GM23338 (cell line): ENCODE data around the gene AKR7A3. TPM values are rescaled to one million over a fixed set of nuclear protein-coding genes. Genes with fewer than 3 reads are reported as not detected.

Experiments
- ATAC-seq: fragments of 200-7000 bp; cut with Tn5 transposase; 3 replicates; pipeline ENCODE4 v1.9.1; 2020
- DNase-seq: peaks from one replicate; pipeline ENCODE4 v3.0.0-alpha.2; 2015; ENCODE audit warnings: low spot score
- H2AFZ ChIP-seq: fragments of 200-600 bp; sonication (generic); 2 replicates; pipeline ENCODE4 v1.8.0; 2016; ENCODE audit warnings: antibody characterized with exemption, mild to moderate bottlenecking, moderate library complexity
- H3F3A ChIP-seq: fragments of 200-600 bp; sonication (generic); replicated peaks from 2 replicates; pipeline ENCODE4 v1.8.0; 2017; ENCODE audit warnings: antibody characterized with exemption, mixed run types, low read depth
- H3K27ac ChIP-seq: fragments of 200-600 bp; sonication (generic); 2 replicates; pipeline ENCODE4 v1.6.1; 2016; ENCODE audit warnings: low read depth
- H3K27me3 ChIP-seq: fragments of 200-600 bp; sonication (generic); 2 replicates; pipeline ENCODE4 v1.8.0; 2016; ENCODE audit warnings: mild to moderate bottlenecking, mixed run types, moderate library complexity; ENCODE audit not compliant: insufficient read depth
- H3K36me3 ChIP-seq: fragments of 200-600 bp; sonication (generic); 2 replicates; pipeline ENCODE4 v1.8.0; 2016; ENCODE audit warnings: mild to moderate bottlenecking; ENCODE audit not compliant: insufficient read depth
- H3K4me1 ChIP-seq: fragments of 200-600 bp; sonication (generic); 2 replicates; pipeline ENCODE4 v1.8.0; 2016; ENCODE audit warnings: mild to moderate bottlenecking, moderate library complexity; ENCODE audit not compliant: insufficient read depth
- H3K4me2 ChIP-seq: fragments of 200-600 bp; sonication (generic); 2 replicates; pipeline ENCODE4 v1.7.1; 2017; ENCODE audit warnings: mixed run types
- H3K4me3 ChIP-seq: fragments of 200-600 bp; sonication (generic); 2 replicates; pipeline ENCODE4 v1.6.1; 2016; ENCODE audit warnings: mixed run types
- H3K79me2 ChIP-seq: fragments of 200-600 bp; sonication (generic); replicated peaks from 2 replicates; pipeline ENCODE4 v1.8.0; 2017; ENCODE audit warnings: mild to moderate bottlenecking; ENCODE audit not compliant: insufficient read depth
- H3K9me2 ChIP-seq: fragments of 200-600 bp; sonication (generic); 2 replicates; pipeline ENCODE4 v1.8.0; 2017; ENCODE audit not compliant: insufficient read depth
- H4K20me1 ChIP-seq: fragments of 200-600 bp; sonication (generic); replicated peaks from 2 replicates; pipeline ENCODE4 v1.8.0; 2017; ENCODE audit warnings: mild to moderate bottlenecking; ENCODE audit not compliant: insufficient read depth
- H3K27ac Mint-ChIP-seq: 2 replicates; pipeline ENCODE4 v1.8.0; 2020; ENCODE audit warnings: inconsistent platforms, mild to moderate bottlenecking, moderate library complexity, mixed read lengths
- H3K27me3 Mint-ChIP-seq: 3 replicates; pipeline ENCODE4 v1.8.0; 2022; ENCODE audit warnings: low read depth, mild to moderate bottlenecking, moderate library complexity, mixed read lengths, inconsistent platforms; ENCODE audit not compliant: insufficient read depth, poor library complexity
- H3K36me3 Mint-ChIP-seq: 3 replicates; pipeline ENCODE4 v1.8.0; 2021; ENCODE audit warnings: low read depth, mild to moderate bottlenecking, inconsistent platforms, moderate library complexity, mixed read lengths
- H3K4me1 Mint-ChIP-seq: 3 replicates; pipeline ENCODE4 v1.8.0; 2020; ENCODE audit warnings: mild to moderate bottlenecking, inconsistent platforms, mixed read lengths
- H3K4me3 Mint-ChIP-seq: 3 replicates; pipeline ENCODE4 v1.8.0; 2021; ENCODE audit warnings: moderate library complexity, mild to moderate bottlenecking, inconsistent platforms, mixed read lengths
- H3K9me3 Mint-ChIP-seq: 3 replicates; pipeline ENCODE4 v1.8.0; 2020; ENCODE audit warnings: moderate library complexity, mild to moderate bottlenecking, inconsistent platforms, mixed read lengths
- CREB1 ChIP-seq: fragments of 250-450 bp; sonication (Bioruptor Pico); IDR thresholded peaks from 2 replicates; pipeline ENCODE4 v1.5.0; 2020; ENCODE audit warnings: low read depth, mild to moderate bottlenecking, moderate library complexity
- CTCF ChIP-seq, 2 experiments: fragments of 200-600 bp in 1 of 2; sonication (generic) in 1 of 2; conservative IDR thresholded peaks; 2 replicates each; pipeline versions ENCODE4 v1.5.1 to v1.6.1; 2016 to 2017; ENCODE audit warnings: antibody characterized with exemption in 2 of 2, low read depth in 2 of 2, mild to moderate bottlenecking in 2 of 2, moderate library complexity in 1 of 2
- ETS1 ChIP-seq: IDR thresholded peaks from 2 replicates; pipeline ENCODE4 v1.6.1; 2016; ENCODE audit warnings: antibody characterized with exemption
- EZH2 ChIP-seq: fragments of 200-600 bp; sonication (generic); IDR thresholded peaks from one replicate; pipeline ENCODE4 v1.8.0; 2017; ENCODE audit warnings: antibody characterized with exemption, mild to moderate bottlenecking, low read depth; ENCODE audit not compliant: unreplicated experiment
- EZH2phosphoT487 ChIP-seq: fragments of 200-600 bp; sonication (generic); IDR thresholded peaks from one replicate; pipeline ENCODE4 v1.8.1; 2018; ENCODE audit warnings: antibody characterized with exemption; ENCODE audit not compliant: unreplicated experiment
- NANOG ChIP-seq: IDR thresholded peaks from 2 replicates; pipeline ENCODE4 v1.6.1; 2016; ENCODE audit warnings: antibody characterized with exemption, borderline replicate concordance
- POLR2AphosphoS5 ChIP-seq: IDR thresholded peaks from 2 replicates; pipeline ENCODE4 v1.6.1; 2016; ENCODE audit warnings: antibody characterized with exemption, low read depth
- REST ChIP-seq: IDR thresholded peaks from one replicate; pipeline ENCODE4 v1.6.1; 2018; ENCODE audit warnings: antibody characterized with exemption; ENCODE audit not compliant: unreplicated experiment
- STAT1 ChIP-seq: IDR thresholded peaks from one replicate; pipeline ENCODE4 v1.6.1; 2016; ENCODE audit warnings: antibody characterized with exemption; ENCODE audit not compliant: unreplicated experiment
- ZNF114 ChIP-seq: fragments of 250-450 bp; sonication (Bioruptor Pico); IDR thresholded peaks from 2 replicates; pipeline ENCODE4 v1.5.0; 2020; ENCODE audit warnings: mild to moderate bottlenecking, moderate library complexity
- polyA plus RNA-seq: library from polyadenylated mRNA; unstranded; fragments of >200 nt; fragmentation: Nextera tagmentation; extraction: Ambion mirVana; gene quantifications from 2 replicates; pipeline ENCODE4 v1.2.1, GENCODE V29; 2016
- total RNA-seq: library from RNA; depleted of rRNA; stranded (reverse); fragments of >200 nt; shearing (Covaris generic); gene quantifications from 2 replicates; pipeline ENCODE4 v1.2.3, GENCODE V29; 2014

The AKR7A3 gene
- total and polyA plus RNA-seq, 2 experiments from 2014 or later: 0.14 to 0.86 TPM

GRCh38 chr1:19258353-19258752, 30.2 kb downstream of the AKR7A3 start:
- Histone ChIP-seq H2AFZ (no peak overlapping the region), H3F3A (0 out of 2 replicates have a peak, but pooled peaks cover 10% of the 10 kb centered on the region), H4K20me1 (peaks cover 20% of the 10 kb centered on the region), H3K9me2 (no peaks in the 10 kb centered on the region), H3K27me3 (no peaks in the 10 kb centered on the region), H3K4me3 (no peak overlapping the region), H3K4me1 (no peaks in the 10 kb centered on the region), H3K79me2 (peaks cover 31% of the 10 kb centered on the region), H3K4me2 (no peak overlapping the region), H3K36me3 (peaks cover 33% of the 10 kb centered on the region), H3K27ac (no peak overlapping the region)
- Mint-ChIP-seq H3K27me3 (peaks cover 21% of the 10 kb centered on the region), H3K4me3 (no peak overlapping the region), H3K4me1 (peaks cover 6% of the 10 kb centered on the region), H3K36me3 (peaks cover 68% of the 10 kb centered on the region), H3K27ac (no peak overlapping the region), H3K9me3 (no peaks in the 10 kb centered on the region)
- ATAC-seq: no peak
- DNase-seq: no peak
- TF ChIP-seq ETS1: no peak
- TF ChIP-seq STAT1: no peak
- TF ChIP-seq CTCF (conservative IDR thresholded peaks at IDR 0.05; ENCODE audit: low read depth in 2 of 2): no peak
- no peak for TF ChIP-seq POLR2AphosphoS5
- no peak for TF ChIP-seq NANOG
- no peak for TF ChIP-seq EZH2
- TF ChIP-seq REST: no peak
- no peak for TF ChIP-seq CREB1

GRCh38 chr1:19257178-19257914, 31.2 kb downstream of the AKR7A3 start:
- Histone ChIP-seq H3K4me1 (peaks cover 7% of the 10 kb centered on the region; the same call in 1 of the 2 replicates), H3K27ac (no peak overlapping the region), H3K27me3 (no peaks in the 10 kb centered on the region), H3K79me2 (peaks cover 41% of the 10 kb centered on the region), H3K9me2 (no peaks in the 10 kb centered on the region), H3K4me3 (no peak overlapping the region), H3F3A (0 out of 2 replicates have a peak, but pooled peaks cover 10% of the 10 kb centered on the region), H4K20me1 (peaks cover 26% of the 10 kb centered on the region), H3K4me2 (no peak overlapping the region), H2AFZ (no peak overlapping the region), H3K36me3 (peaks cover 33% of the 10 kb centered on the region)
- Mint-ChIP-seq H3K27me3 (peaks cover 22% of the 10 kb centered on the region), H3K36me3 (peaks cover 69% of the 10 kb centered on the region), H3K4me1 (peaks cover 12% of the 10 kb centered on the region), H3K4me3 (no peak overlapping the region), H3K27ac (no peak overlapping the region), H3K9me3 (no peaks in the 10 kb centered on the region)
- DNase-seq (no peak), ATAC-seq (no peak)
- TF ChIP-seq ZNF114 (CRISPR knock-in tag) (no peak), EZH2phosphoT487 (no peak), REST (no peak), POLR2AphosphoS5 (no peak), CTCF (conservative IDR thresholded peaks at IDR 0.05; ENCODE audit: low read depth in 2 of 2) (no peak)
